GM12872 (cell line): ENCODE results near the gene SPAG16.

Experiments used
- TF ChIP-seq, protein P1 (sequence below): IDR thresholded peaks from 3 replicates; pipeline ENCODE4 v1.5.1; 2011; ENCODE audit warnings: low read depth, mild to moderate bottlenecking, low read length, moderate library complexity; ENCODE audit not compliant: insufficient read depth

The SPAG16 gene

GRCh38 chr2:213455316-213456008 lies 171.2 kb downstream of the SPAG16 start:
- TF ChIP-seq, protein P1, sequence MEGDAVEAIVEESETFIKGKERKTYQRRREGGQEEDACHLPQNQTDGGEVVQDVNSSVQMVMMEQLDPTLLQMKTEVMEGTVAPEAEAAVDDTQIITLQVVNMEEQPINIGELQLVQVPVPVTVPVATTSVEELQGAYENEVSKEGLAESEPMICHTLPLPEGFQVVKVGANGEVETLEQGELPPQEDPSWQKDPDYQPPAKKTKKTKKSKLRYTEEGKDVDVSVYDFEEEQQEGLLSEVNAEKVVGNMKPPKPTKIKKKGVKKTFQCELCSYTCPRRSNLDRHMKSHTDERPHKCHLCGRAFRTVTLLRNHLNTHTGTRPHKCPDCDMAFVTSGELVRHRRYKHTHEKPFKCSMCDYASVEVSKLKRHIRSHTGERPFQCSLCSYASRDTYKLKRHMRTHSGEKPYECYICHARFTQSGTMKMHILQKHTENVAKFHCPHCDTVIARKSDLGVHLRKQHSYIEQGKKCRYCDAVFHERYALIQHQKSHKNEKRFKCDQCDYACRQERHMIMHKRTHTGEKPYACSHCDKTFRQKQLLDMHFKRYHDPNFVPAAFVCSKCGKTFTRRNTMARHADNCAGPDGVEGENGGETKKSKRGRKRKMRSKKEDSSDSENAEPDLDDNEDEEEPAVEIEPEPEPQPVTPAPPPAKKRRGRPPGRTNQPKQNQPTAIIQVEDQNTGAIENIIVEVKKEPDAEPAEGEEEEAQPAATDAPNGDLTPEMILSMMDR: no peak

DNA sequence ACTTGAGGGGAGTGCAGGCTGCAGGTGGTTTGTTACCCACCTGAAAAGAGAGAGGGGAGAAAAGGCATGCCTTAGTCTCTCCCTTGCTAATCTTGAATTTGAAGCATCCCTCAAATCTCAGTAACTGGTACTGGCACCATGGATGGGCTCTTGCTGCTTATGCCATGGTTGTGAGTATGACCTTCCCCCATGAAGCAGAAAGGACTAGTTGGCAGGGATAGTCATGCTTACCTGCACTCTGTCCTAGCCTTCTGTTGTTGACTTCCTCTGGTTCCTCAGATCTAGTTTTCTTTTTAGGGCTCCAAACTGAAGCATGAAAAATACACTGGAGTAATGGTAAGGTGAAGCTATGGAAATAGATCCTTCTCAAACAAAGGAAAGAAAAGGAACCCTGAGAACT lies 191.2 kb downstream of the SPAG16 start:
- TF ChIP-seq, protein P1: no peak

DNA sequence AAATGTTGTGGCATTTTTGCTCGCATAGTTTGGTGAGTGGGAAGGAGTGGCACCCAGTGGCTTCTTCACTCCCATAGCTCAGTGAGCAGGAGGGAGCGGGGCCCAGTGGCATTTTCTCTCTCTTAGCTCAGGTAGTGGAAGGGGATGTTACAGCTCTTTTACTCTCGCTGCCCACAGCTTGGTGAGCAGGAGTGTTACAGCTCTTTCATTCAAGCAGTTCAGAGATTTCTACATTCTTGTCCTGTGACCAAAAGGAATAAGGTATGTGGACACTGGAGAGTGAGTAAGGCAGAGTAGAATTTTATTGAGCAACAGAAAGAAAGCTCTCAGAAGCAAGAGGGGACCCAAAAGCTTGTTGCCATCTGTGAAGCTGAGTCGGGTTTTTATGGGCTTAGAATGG lies 192.4 kb downstream of the SPAG16 start:
- TF ChIP-seq, protein P1: no peak

GRCh38 chr2:213490087-213490486 lies 205.8 kb downstream of the SPAG16 start:
- TF ChIP-seq, protein P1: 0 out of 3 replicates have a peak, but pooled peaks have one; percentile 6

GRCh38 chr2:213491376-213491775 lies 207.1 kb downstream of the SPAG16 start:
- TF ChIP-seq, protein P1: no peak

- TF ChIP-seq, protein P1: no peak
Observed at GRCh38 chr2:213496226-213496625, 212.0 kb downstream of the SPAG16 start.

- TF ChIP-seq, protein P1: no peak
Observed at GRCh38 chr2:213500881-213501280, 216.6 kb downstream of the SPAG16 start.

DNA sequence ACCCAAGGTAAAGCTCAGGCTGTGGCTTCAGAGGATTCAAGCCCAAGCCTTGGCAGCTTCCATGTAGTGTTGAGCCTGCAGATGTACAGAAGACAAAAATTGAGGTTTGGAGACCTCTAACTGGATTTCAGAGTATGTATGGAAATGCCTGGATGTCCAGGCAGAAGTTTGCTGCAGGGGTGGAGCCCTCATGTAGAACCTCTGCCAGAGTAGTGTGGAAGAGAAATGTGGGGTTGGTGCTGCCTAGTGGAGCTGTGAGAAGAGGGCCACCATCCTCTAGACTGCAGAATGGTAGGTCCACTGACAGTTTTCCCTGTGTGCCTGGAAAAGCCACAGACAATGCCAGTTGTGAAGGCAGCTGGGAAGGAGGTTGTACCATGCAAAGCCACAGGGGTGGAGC lies 239.9 kb downstream of the SPAG16 start:
- TF ChIP-seq, protein P1: no peak
